AG10803 (cell line): ENCODE data around the gene ZMIZ1.

Experiments used
- DNase-seq: peaks from one replicate; pipeline ENCODE4 v3.0.0; 2010; ENCODE audit warnings: low read depth
- H3K4me3 ChIP-seq: 2 replicates; pipeline ENCODE4 v1.5.1; 2011; ENCODE audit warnings: mild to moderate bottlenecking, low read length, control low read depth
- CTCF ChIP-seq: conservative IDR thresholded peaks from 2 replicates; pipeline ENCODE4 v1.5.1; 2011; ENCODE audit warnings: mild to moderate bottlenecking, low read length, control low read depth, inconsistent platforms

The ZMIZ1 gene

GRCh38 chr10:79105150-79105739, 36.5 kb downstream of the ZMIZ1 start:
- H3K4me3 ChIP-seq = no peak overlapping the region
- DNase-seq = no peak
- 0 out of 2 replicates have a peak, but pooled peaks have one; percentile 7 for TF ChIP-seq CTCF

GRCh38 chr10:79105818-79106217, 37.1 kb downstream of the ZMIZ1 start:
- DNase-seq = no peak
- H3K4me3 ChIP-seq = no peak overlapping the region
- no peak for TF ChIP-seq CTCF

- DNase-seq = no peak
- H3K4me3 ChIP-seq = no peak overlapping the region
- TF ChIP-seq CTCF = no peak
These were observed 37.7 kb downstream of the ZMIZ1 start for GRCh38 chr10:79106256-79107050.

- no peak for TF ChIP-seq CTCF
- DNase-seq = no peak
- H3K4me3 ChIP-seq = no peak overlapping the region
These were observed 39.0 kb downstream of the ZMIZ1 start for GRCh38 chr10:79107736-79108264.

GRCh38 chr10:79108728-79109127, 40.0 kb downstream of the ZMIZ1 start:
- TF ChIP-seq CTCF = no peak
- no peak for DNase-seq
- H3K4me3 ChIP-seq = no peak overlapping the region

- TF ChIP-seq CTCF = no peak
- no peak overlapping the region for H3K4me3 ChIP-seq
- peak; percentile 52 for DNase-seq
These were observed 42.7 kb downstream of the ZMIZ1 start for GRCh38 chr10:79111427-79111826.
